ENCODE data around the gene ANKRD55.

GRCh38 chr5:56229111-56229510 is 4.0 kb downstream of the ANKRD55 start:
- no peak for TF ChIP-seq CTCF (IDR thresholded peaks at IDR 0.05 in 8 of 11, conservative IDR thresholded peaks at IDR 0.05 in 3 of 11)
- no peak for TF ChIP-seq POLR2AphosphoS5 (IDR thresholded peaks at IDR 0.05)
- no peak for TF ChIP-seq POLR2A (IDR thresholded peaks at IDR 0.05)
